Stomach (tissue), 4 donors: ENCODE measurements around the gene RCN1.

Experiments used
- EP300 ChIP-seq: sonication (generic); formaldehyde crosslinking; IDR thresholded peaks from one replicate; pipeline ENCODE4 v1.6.1; 2017; ENCODE audit warnings: antibody characterized with exemption
- POLR2A ChIP-seq, 4 donors: fragments of 450-650 bp; IDR thresholded peaks; one replicate each; pipeline ENCODE4 v1.6.1; 2016; ENCODE audit warnings: antibody characterized with exemption in 4 of 4, control low read depth in 2 of 4, mild to moderate bottlenecking in 1 of 4, moderate library complexity in 1 of 4
- POLR2AphosphoS5 ChIP-seq, 3 donors: sonication (generic); formaldehyde crosslinking; IDR thresholded peaks; one replicate each; pipeline ENCODE4 v1.6.1; 2016; ENCODE audit warnings: antibody characterized with exemption in 3 of 3
- TF ChIP-seq, protein P1 (sequence below), 7 experiments: fragments of 450-650 bp in 4 of 7; fragments of 200-600 bp in 3 of 7; sonication (generic) in 3 of 7; IDR thresholded peaks; one replicate each; pipeline ENCODE4 v1.5.1; 2016 to 2019; ENCODE audit warnings: antibody characterized with exemption in 7 of 7, control low read depth in 2 of 7, mild to moderate bottlenecking in 1 of 7

DNA sequence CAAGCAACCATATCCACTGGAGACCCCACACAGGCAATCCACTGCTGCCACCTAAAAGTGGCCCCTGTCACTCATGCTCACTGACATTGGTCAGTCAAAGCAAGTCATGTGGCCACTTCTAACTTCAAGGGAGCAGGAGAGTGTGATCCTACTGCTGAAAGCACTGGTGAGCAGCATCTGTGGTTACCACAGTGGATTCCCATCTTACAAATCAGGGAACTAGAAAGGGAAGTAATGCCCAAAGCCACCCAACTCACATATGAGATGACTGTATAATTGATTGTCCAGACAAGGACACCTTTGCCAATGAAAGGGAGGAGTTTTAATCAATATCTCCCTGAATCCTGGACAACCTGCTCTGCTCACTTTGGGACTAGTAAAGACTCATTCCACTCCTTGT lies 17.7 kb downstream of the RCN1 start:
- TF ChIP-seq, protein P1, sequence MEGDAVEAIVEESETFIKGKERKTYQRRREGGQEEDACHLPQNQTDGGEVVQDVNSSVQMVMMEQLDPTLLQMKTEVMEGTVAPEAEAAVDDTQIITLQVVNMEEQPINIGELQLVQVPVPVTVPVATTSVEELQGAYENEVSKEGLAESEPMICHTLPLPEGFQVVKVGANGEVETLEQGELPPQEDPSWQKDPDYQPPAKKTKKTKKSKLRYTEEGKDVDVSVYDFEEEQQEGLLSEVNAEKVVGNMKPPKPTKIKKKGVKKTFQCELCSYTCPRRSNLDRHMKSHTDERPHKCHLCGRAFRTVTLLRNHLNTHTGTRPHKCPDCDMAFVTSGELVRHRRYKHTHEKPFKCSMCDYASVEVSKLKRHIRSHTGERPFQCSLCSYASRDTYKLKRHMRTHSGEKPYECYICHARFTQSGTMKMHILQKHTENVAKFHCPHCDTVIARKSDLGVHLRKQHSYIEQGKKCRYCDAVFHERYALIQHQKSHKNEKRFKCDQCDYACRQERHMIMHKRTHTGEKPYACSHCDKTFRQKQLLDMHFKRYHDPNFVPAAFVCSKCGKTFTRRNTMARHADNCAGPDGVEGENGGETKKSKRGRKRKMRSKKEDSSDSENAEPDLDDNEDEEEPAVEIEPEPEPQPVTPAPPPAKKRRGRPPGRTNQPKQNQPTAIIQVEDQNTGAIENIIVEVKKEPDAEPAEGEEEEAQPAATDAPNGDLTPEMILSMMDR (IDR thresholded peaks at IDR 0.05), result no peak
- TF ChIP-seq POLR2A (IDR thresholded peaks at IDR 0.05), result no peak
- TF ChIP-seq POLR2AphosphoS5 (IDR thresholded peaks at IDR 0.05), result no peak
- no peak for TF ChIP-seq EP300
